ENCODE results near the gene PCDH11Y.
"Not testable (repeated sequence)": the region's sequence is repeated elsewhere in the genome, so short reads cannot be mapped to it uniquely, and the experiment has no call there.

DNA sequence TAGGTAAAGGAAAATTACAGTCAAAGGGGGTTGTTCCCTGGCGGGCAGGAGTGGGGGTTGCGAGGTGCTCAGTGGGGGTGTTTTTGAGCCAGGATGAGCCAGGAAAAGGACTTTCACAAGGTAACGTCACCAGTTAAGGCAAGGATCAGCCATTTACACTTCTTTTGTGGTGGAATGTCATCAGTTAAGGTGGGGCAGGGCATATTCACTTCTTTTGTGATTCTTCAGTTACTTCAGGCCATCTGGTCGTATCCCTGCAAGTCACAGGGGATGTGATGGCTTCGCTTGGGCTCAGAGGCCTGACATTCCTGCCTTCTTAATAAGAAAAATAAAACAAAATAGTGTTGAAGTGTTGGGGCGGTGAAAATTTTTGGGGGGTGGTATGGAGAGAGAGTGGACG lies 324.8 kb downstream of the PCDH11Y start:
- TF ChIP-seq POLR2A, POLR2AphosphoS5 (IDR thresholded peaks at IDR 0.05): not testable (repeated sequence)
- TF ChIP-seq, protein P1, sequence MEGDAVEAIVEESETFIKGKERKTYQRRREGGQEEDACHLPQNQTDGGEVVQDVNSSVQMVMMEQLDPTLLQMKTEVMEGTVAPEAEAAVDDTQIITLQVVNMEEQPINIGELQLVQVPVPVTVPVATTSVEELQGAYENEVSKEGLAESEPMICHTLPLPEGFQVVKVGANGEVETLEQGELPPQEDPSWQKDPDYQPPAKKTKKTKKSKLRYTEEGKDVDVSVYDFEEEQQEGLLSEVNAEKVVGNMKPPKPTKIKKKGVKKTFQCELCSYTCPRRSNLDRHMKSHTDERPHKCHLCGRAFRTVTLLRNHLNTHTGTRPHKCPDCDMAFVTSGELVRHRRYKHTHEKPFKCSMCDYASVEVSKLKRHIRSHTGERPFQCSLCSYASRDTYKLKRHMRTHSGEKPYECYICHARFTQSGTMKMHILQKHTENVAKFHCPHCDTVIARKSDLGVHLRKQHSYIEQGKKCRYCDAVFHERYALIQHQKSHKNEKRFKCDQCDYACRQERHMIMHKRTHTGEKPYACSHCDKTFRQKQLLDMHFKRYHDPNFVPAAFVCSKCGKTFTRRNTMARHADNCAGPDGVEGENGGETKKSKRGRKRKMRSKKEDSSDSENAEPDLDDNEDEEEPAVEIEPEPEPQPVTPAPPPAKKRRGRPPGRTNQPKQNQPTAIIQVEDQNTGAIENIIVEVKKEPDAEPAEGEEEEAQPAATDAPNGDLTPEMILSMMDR (IDR thresholded peaks at IDR 0.05 in 8 of 11, conservative IDR thresholded peaks at IDR 0.05 in 3 of 11) = not testable (repeated sequence)

Measured in spleen (tissue), 7 donors.